HFF-Myc (cell line): Measurements from ENCODE around the gene PPTC7.

Experiments used
- DNase-seq: peaks from one replicate; pipeline ENCODE4 v3.0.0-alpha.2; 2011; ENCODE audit warnings: low read depth; ENCODE audit errors: extremely low read depth
- H3K4me3 ChIP-seq: replicated peaks from 2 replicates; pipeline ENCODE4 v1.5.1; 2011; ENCODE audit warnings: low read depth, mild to moderate bottlenecking, control low read depth, low read length
- TF ChIP-seq, protein P1 (sequence below): IDR thresholded peaks from 2 replicates; pipeline ENCODE4 v1.5.1; 2012; ENCODE audit warnings: mild to moderate bottlenecking, low read depth, low read length, control low read depth; ENCODE audit errors: missing control alignments

PPTC7 gene

DNA sequence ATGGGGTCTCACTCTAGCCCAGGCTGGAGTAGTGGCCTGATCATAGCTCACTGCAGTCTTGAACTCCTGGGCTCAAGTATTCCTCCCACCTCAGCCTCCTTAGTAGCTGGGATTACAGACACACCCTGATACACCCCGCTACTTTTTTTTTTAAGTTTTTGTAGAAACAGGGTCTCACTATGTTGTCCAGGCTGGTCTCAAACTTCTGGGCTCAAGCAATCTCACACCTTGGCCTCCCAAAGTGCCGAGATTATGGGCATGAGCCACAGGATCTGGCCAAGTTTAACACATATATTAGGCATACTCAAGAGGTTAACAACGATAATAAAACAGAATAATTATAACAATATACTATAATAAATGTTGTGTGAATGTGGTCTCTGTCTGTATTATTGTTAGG lies 25.8 kb downstream of the PPTC7 start:
- DNase-seq, result no peak
- no peak overlapping the region for H3K4me3 ChIP-seq
- TF ChIP-seq, protein P1, sequence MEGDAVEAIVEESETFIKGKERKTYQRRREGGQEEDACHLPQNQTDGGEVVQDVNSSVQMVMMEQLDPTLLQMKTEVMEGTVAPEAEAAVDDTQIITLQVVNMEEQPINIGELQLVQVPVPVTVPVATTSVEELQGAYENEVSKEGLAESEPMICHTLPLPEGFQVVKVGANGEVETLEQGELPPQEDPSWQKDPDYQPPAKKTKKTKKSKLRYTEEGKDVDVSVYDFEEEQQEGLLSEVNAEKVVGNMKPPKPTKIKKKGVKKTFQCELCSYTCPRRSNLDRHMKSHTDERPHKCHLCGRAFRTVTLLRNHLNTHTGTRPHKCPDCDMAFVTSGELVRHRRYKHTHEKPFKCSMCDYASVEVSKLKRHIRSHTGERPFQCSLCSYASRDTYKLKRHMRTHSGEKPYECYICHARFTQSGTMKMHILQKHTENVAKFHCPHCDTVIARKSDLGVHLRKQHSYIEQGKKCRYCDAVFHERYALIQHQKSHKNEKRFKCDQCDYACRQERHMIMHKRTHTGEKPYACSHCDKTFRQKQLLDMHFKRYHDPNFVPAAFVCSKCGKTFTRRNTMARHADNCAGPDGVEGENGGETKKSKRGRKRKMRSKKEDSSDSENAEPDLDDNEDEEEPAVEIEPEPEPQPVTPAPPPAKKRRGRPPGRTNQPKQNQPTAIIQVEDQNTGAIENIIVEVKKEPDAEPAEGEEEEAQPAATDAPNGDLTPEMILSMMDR, result no peak

DNA sequence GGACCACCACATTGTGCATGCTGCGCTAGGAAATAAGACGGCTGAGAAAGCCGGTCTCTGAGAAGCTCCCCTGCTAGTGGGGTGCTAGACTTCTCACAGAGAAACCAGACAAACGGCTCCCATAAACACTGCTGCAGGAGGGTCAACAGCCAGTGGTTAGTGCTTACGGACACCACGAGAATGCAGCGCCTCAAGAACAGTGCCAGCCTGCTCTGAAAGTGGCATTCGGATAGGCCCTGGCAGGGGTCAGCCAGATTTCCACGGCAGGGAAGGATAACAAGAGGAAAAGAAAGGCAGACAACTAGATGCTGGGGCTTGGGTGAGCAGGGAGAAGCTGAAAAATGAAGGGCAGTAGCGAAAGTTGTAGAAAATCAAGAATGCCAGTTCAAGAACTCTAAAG lies 26.4 kb downstream of the PPTC7 start:
- TF ChIP-seq, protein P1, result no peak
- no peak for DNase-seq

DNA sequence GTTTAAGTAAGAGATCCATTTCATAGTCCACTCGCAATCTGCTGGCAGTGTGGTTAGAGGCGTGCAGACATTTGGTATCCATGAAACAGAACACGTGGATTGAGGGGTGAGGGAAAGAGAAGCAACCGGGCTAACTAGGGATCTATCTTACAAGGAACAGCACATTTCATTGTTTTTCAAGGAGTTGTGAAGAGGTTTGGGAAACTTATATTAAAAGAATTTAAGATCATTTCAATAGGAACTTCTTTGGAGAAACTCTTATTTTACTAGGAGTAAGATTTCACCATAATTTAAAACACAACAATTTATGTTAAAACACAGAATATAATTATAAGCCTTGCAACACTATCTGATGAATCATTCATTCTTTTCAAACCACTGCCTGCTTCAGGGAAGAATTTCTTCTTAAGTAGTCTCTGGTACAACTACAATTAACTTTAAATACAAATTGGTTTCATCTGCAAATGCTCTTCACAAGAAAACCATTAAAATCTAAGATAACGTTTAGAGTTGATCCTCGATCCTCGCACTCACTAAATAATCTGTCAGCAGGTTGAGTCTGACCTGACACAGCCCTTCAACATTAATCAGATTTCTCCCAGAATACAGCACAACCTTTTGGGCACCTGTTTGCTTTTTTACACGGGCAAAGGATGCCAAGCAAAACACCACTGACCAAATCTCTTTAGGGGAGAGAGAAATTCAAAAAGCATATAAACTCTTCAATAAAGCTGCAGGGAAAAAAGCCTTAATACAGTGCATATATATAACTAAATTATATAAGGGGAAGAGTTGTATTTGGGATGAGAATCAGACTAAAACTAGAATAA lies 27.3 kb downstream of the PPTC7 start:
- TF ChIP-seq, protein P1, result no peak
- peak; percentile 65 for DNase-seq
- no peak overlapping the region; the same call in 1 of the 2 replicates for H3K4me3 ChIP-seq

More for the DNA sequence above, 26.4 kb downstream of the PPTC7 start:
- H3K4me3 ChIP-seq, result no peak overlapping the region

DNA sequence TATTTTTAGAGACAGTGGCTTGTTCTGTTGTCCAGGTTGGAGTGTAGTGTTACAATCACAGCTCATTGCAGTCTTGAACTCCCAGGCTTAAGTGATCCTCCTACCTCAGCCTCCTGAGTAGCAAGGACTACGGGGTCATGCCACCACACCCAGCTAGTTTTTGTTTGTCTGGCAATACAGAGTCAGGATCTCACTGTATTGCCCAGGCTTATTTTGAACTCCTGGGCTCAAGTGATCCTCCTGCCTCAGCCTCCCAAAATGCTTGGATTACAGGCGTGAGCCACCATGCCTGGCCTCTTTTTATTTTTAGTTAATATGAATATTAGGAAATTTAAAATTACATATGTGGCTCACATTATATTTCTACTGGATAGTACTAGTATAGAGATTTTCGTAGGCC lies 28.9 kb downstream of the PPTC7 start:
- H3K4me3 ChIP-seq, result no peak overlapping the region
- TF ChIP-seq, protein P1, result no peak
- DNase-seq, result no peak

DNA sequence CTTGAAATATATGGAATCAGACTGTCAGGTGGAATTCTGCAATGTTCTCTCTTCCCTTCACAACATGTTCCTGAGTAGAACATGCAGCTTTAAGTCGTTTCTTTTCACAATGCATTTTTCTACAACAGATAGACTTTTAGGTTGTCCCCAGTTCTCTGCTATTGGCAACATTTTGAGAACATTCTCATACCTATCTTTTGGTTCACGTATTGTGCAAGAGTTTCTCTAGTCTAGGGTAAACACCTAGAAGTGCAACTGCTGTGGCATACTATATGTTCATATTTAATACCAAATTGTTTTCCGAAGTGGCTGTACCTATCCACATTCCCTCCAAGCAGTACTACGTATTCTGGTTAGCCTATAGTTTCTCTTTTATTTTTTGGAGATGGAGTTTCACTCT lies 32.1 kb downstream of the PPTC7 start:
- H3K4me3 ChIP-seq, result no peak overlapping the region
- TF ChIP-seq, protein P1, result no peak
- no peak for DNase-seq

DNA sequence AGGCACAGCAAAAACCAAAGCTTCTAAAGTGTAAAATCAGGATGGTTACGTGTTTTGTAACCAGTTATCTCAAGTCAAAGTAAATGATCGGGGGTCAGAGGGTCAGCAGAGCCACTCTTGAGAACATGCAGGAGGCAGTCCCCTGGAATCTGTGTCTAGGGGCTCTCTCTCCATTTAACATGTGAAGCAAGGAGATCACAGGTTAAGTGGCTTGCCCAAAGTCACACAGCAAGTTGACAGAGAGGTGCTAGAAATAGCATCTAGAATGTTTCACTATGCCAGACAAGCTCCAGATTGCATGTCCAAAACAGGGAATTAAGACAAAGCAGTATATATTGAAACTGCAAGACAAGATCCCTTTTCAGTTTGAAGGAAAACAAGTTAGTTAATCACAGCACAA lies 33.4 kb downstream of the PPTC7 start:
- no peak for DNase-seq
- TF ChIP-seq, protein P1, result no peak
- H3K4me3 ChIP-seq, result no peak overlapping the region
